Measurements from ENCODE around the gene ADAMTSL3. TPM values are rescaled to one million over a fixed set of nuclear protein-coding genes. Genes with fewer than 3 reads are reported as not detected.

ADAMTSL3 gene
- total RNA-seq, 1 experiment from 2014 or later, result 0.05 TPM

- POLR2A ChIA-PET, result no interaction called here
- Histone ChIP-seq H3K79me2 (ENCODE audit: insufficient read depth, low read length) (no peaks in the 10 kb centered on the region), H3K9me2 (ENCODE audit: insufficient read depth) (no peaks in the 10 kb centered on the region), H3K9me3 (ENCODE audit: control insufficient read depth in 1 of 2, insufficient read depth in 1 of 2, low read depth in 1 of 2, low read length in 2 of 2) (no peaks in the 10 kb centered on the region), H3K36me3 (ENCODE audit: control insufficient read depth in 1 of 2, insufficient read depth in 2 of 2, low read length in 2 of 2) (no peaks in the 10 kb centered on the region), H2AFZ (ENCODE audit: low read depth, low read length, poor library complexity, severe bottlenecking) (no peak overlapping the region), H3K4me3 (replicated peaks in 1 of 2; ENCODE audit: low read depth in 1 of 2, low read length in 2 of 2) (no peak overlapping the region), H3K9ac (ENCODE audit: low read length) (no peak overlapping the region), H3K4me2 (ENCODE audit: low read length) (no peak overlapping the region), H3K27me3 (ENCODE audit: insufficient read depth, low read length) (peaks cover 20% of the 10 kb centered on the region; the same call in 1 of the 2 replicates), H3K4me1 (ENCODE audit: control insufficient read depth in 1 of 2, insufficient read depth in 2 of 2, low read length in 2 of 2) (0 out of 4 replicates have a peak, but pooled peaks cover 0 to 2% of the 10 kb centered on the region in 2 experiments), H3K27ac (ENCODE audit: low read depth, low read length) (no peak overlapping the region), H4K20me1 (ENCODE audit: insufficient read depth) (no peaks in the 10 kb centered on the region)
- RAD21 ChIA-PET (ENCODE audit: low non-redundant PET in 1 of 2, low total read pairs in 2 of 2, uncharacterized antibody in 2 of 2, unreplicated experiment in 2 of 2), result no interaction called here
- TF ChIP-seq ZNF274 (IDR thresholded peaks at IDR 0.05; ENCODE audit: low read depth, low read length) (no peak), EZH2 (IDR thresholded peaks at IDR 0.05) (no peak), POLR2AphosphoS5 (IDR thresholded peaks at IDR 0.05; ENCODE audit: low read depth, low read length) (no peak)
- TF ChIP-seq, protein P1, sequence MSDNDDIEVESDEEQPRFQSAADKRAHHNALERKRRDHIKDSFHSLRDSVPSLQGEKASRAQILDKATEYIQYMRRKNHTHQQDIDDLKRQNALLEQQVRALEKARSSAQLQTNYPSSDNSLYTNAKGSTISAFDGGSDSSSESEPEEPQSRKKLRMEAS (IDR thresholded peaks at IDR 0.05), result no peak
- no peak for DNase-seq (ENCODE audit: low read depth, low spot score)
- intact Hi-C loops (cut with micrococcal nuclease), result no loop called here
- CTCF ChIA-PET, result interaction anchor here (1.9 kb wide), 1 partner anchor 21 kb away, joined by 6 read pairs; no protein-coding TSS in a partner anchor
- BruUV-seq (replicated peaks), result no TSS peak
- no peak for ATAC-seq
Measured at GRCh38 chr15:83816124-83816883, 162.4 kb downstream of the ADAMTSL3 start.

GRCh38 chr15:83818591-83818990 is 164.7 kb downstream of the ADAMTSL3 start:
- ATAC-seq (no peak), DNase-seq (ENCODE audit: low read depth, low spot score) (no peak)
- Histone ChIP-seq H3K36me3 (ENCODE audit: control insufficient read depth in 1 of 2, insufficient read depth in 2 of 2, low read length in 2 of 2) (no peaks in the 10 kb centered on the region), H2AFZ (ENCODE audit: low read depth, low read length, poor library complexity, severe bottlenecking) (no peak overlapping the region), H3K9me3 (ENCODE audit: control insufficient read depth in 1 of 2, insufficient read depth in 1 of 2, low read depth in 1 of 2, low read length in 2 of 2) (no peaks in the 10 kb centered on the region), H3K4me3 (replicated peaks in 1 of 2; ENCODE audit: low read depth in 1 of 2, low read length in 2 of 2) (no peak overlapping the region), H3K4me2 (ENCODE audit: low read length) (no peak overlapping the region), H3K27me3 (ENCODE audit: insufficient read depth, low read length) (peaks cover 15% of the 10 kb centered on the region; the same call in 1 of the 2 replicates), H3K9ac (ENCODE audit: low read length) (no peak overlapping the region), H3K9me2 (ENCODE audit: insufficient read depth) (no peaks in the 10 kb centered on the region), H3K4me1 (ENCODE audit: control insufficient read depth in 1 of 2, insufficient read depth in 2 of 2, low read length in 2 of 2) (0 out of 4 replicates have a peak, but pooled peaks cover 0 to 2% of the 10 kb centered on the region in 2 experiments), H3K79me2 (ENCODE audit: insufficient read depth, low read length) (no peaks in the 10 kb centered on the region), H3K27ac (ENCODE audit: low read depth, low read length) (no peak overlapping the region), H4K20me1 (ENCODE audit: insufficient read depth) (no peaks in the 10 kb centered on the region)
- BruUV-seq (replicated peaks), result no TSS peak
- ChIA-PET CTCF (no interaction called here), RAD21 (ENCODE audit: low non-redundant PET in 1 of 2, low total read pairs in 2 of 2, uncharacterized antibody in 2 of 2, unreplicated experiment in 2 of 2) (no interaction called here), POLR2A (no interaction called here)
- intact Hi-C loops (cut with micrococcal nuclease), result no loop called here
- TF ChIP-seq ZNF274 (IDR thresholded peaks at IDR 0.05; ENCODE audit: low read depth, low read length) (no peak), RAD21 (IDR thresholded peaks at IDR 0.05; ENCODE audit: low read depth) (no peak), FOSL1 (IDR thresholded peaks at IDR 0.05; ENCODE audit: low read depth) (no peak), CEBPB (IDR thresholded peaks at IDR 0.05; ENCODE audit: low read depth) (no peak), YY1 (IDR thresholded peaks at IDR 0.05; ENCODE audit: extremely low read depth, insufficient replicate concordance, low read depth, low read length) (no peak), REST (IDR thresholded peaks at IDR 0.05; ENCODE audit: low read depth) (no peak), EGR1 (IDR thresholded peaks at IDR 0.05; ENCODE audit: low read depth) (no peak), SIN3A (IDR thresholded peaks at IDR 0.05; ENCODE audit: low read depth) (no peak), SP1 (IDR thresholded peaks at IDR 0.05; ENCODE audit: low read depth) (no peak), SRF (IDR thresholded peaks at IDR 0.05; ENCODE audit: low read depth) (no peak), ZBTB33 (IDR thresholded peaks at IDR 0.05; ENCODE audit: extremely low read depth, insufficient replicate concordance, low read length) (no peak)
- TF ChIP-seq, protein P1 (IDR thresholded peaks at IDR 0.05), result no peak

Data from HCT116 (cell line).